IMR-90 (cell line): Measurements from ENCODE around the gene RNF38. TPM values are rescaled to one million over a fixed set of nuclear protein-coding genes. Genes with fewer than 3 reads are reported as not detected.

Experiments used
- ATAC-seq: fragments of 200-7000 bp; cut with Tn5 transposase; 2 replicates; pipeline ENCODE4 v1.9.1; 2020; ENCODE audit warnings: low read depth, mild to moderate bottlenecking, moderate library complexity
- BruUV-seq: library from RNA; stranded (reverse); fragments of 400-500 nt; replicated peaks from 2 replicates; lab custom pipeline; 2021; lab: Mats Ljungman, UMichigan
- CTCF ChIA-PET: fragments of 300-600 bp; formaldehyde crosslinking; extraction: SDS; loops from one replicate; lab custom pipeline; 2021; ENCODE audit warnings: antibody characterized with exemption; lab: Yijun Ruan, JAX
- POLR2A ChIA-PET: fragments of 300-600 bp; sonication (Branson Sonifier 250); formaldehyde crosslinking; loops from one replicate; lab custom pipeline; 2022; ENCODE audit warnings: antibody characterized with exemption; ENCODE audit not compliant: unreplicated experiment; lab: Charles Lee
- DNase-seq: peaks from one replicate; pipeline ENCODE4 v3.0.0; 2013
- H2AFZ ChIP-seq: replicated peaks from 2 replicates; pipeline ENCODE3; 2013; ENCODE audit warnings: low read length, mild to moderate bottlenecking; ENCODE audit not compliant: poor library complexity
- H2AK5ac ChIP-seq: 2 replicates; pipeline ENCODE4 v1.6.1; 2013; ENCODE audit warnings: low read depth, low read length, inconsistent platforms
- H2AK9ac ChIP-seq: replicated peaks from 2 replicates; pipeline ENCODE3; 2013; ENCODE audit warnings: mild to moderate bottlenecking, low read depth, low read length, moderate library complexity; ENCODE audit not compliant: poor library complexity
- H2BK120ac ChIP-seq: 2 replicates; pipeline ENCODE4 v1.6.1; 2013; ENCODE audit warnings: low read depth, low read length, inconsistent platforms
- H2BK15ac ChIP-seq: 3 replicates; pipeline ENCODE4 v1.6.1; 2013; ENCODE audit warnings: low read depth, low read length, inconsistent platforms
- H2BK20ac ChIP-seq: 2 replicates; pipeline ENCODE4 v1.6.1; 2013; ENCODE audit warnings: low read depth, mild to moderate bottlenecking, inconsistent platforms, low read length, moderate library complexity
- H2BK5ac ChIP-seq: 2 replicates; pipeline ENCODE4 v1.6.1; 2013; ENCODE audit warnings: mild to moderate bottlenecking, low read depth, low read length, inconsistent platforms; ENCODE audit not compliant: poor library complexity, severe bottlenecking
- H3K14ac ChIP-seq: replicated peaks from 2 replicates; pipeline ENCODE4 v1.6.1; 2013; ENCODE audit warnings: low read depth, low read length, inconsistent platforms
- H3K18ac ChIP-seq: 2 replicates; pipeline ENCODE4 v1.6.1; 2013; ENCODE audit warnings: low read depth, low read length, control low read depth
- H3K23ac ChIP-seq: 2 replicates; pipeline ENCODE4 v1.6.1; 2013; ENCODE audit warnings: low read depth, low read length, inconsistent platforms
- H3K27ac ChIP-seq: 2 replicates; pipeline ENCODE4 v1.5.1; 2013; ENCODE audit warnings: mild to moderate bottlenecking, control low read depth, low read length; ENCODE audit not compliant: insufficient read depth
- H3K27me3 ChIP-seq: 2 replicates; pipeline ENCODE4 v1.6.1; 2013; ENCODE audit warnings: low read length; ENCODE audit not compliant: control insufficient read depth, insufficient read depth
- H3K36me3 ChIP-seq: 2 replicates; pipeline ENCODE4 v1.6.1; 2013; ENCODE audit warnings: low read length, mixed read lengths; ENCODE audit not compliant: control insufficient read depth, insufficient read depth
- H3K4ac ChIP-seq: 2 replicates; pipeline ENCODE4 v1.6.1; 2013; ENCODE audit warnings: low read depth, low read length, inconsistent platforms
- H3K4me1 ChIP-seq: 2 replicates; pipeline ENCODE4 v1.6.1; 2013; ENCODE audit warnings: low read length, mixed read lengths; ENCODE audit not compliant: control insufficient read depth, insufficient read depth
- H3K4me2 ChIP-seq: 2 replicates; pipeline ENCODE4 v1.6.1; 2013; ENCODE audit warnings: low read depth, mild to moderate bottlenecking, control low read depth, low read length, moderate library complexity
- H3K4me3 ChIP-seq: 2 replicates; pipeline ENCODE4 v1.5.1; 2013; ENCODE audit warnings: low read depth, mild to moderate bottlenecking, control low read depth, low read length, moderate library complexity; ENCODE audit not compliant: insufficient read depth
- H3K56ac ChIP-seq: 2 replicates; pipeline ENCODE4 v1.6.1; 2013; ENCODE audit warnings: low read length, inconsistent platforms; ENCODE audit not compliant: insufficient read depth; ENCODE audit errors: extremely low read depth
- H3K79me1 ChIP-seq, 2 experiments: 2 replicates each; pipeline ENCODE4 v1.6.1; 2013; ENCODE audit warnings: low read length in 2 of 2, inconsistent platforms in 1 of 2, low read depth in 1 of 2
- H3K9ac ChIP-seq: 2 replicates; pipeline ENCODE4 v1.6.1; 2013; ENCODE audit warnings: low read depth, low read length, control low read depth
- H3K9me1 ChIP-seq: 2 replicates; pipeline ENCODE4 v1.6.1; 2013; ENCODE audit warnings: low read length, inconsistent platforms; ENCODE audit not compliant: insufficient read depth
- H3K9me3 ChIP-seq: 2 replicates; pipeline ENCODE4 v1.6.1; 2013; ENCODE audit warnings: low read length; ENCODE audit not compliant: control insufficient read depth, insufficient read depth
- H4K20me1 ChIP-seq: 2 replicates; pipeline ENCODE4 v1.6.1; 2013; ENCODE audit warnings: low read length, inconsistent platforms; ENCODE audit not compliant: insufficient read depth
- H4K5ac ChIP-seq: 2 replicates; pipeline ENCODE4 v1.6.1; 2013; ENCODE audit warnings: mild to moderate bottlenecking, low read depth, low read length, control low read depth
- H4K8ac ChIP-seq, 2 experiments: 2 replicates each; pipeline ENCODE4 v1.6.1; 2013; ENCODE audit warnings: low read depth in 2 of 2, low read length in 2 of 2, control low read depth in 1 of 2, inconsistent platforms in 1 of 2
- H4K91ac ChIP-seq: 2 replicates; pipeline ENCODE4 v1.6.1; 2013; ENCODE audit warnings: low read depth, low read length, inconsistent platforms; ENCODE audit not compliant: insufficient read depth
- BHLHE40 ChIP-seq: fragments of 150-350 bp; IDR thresholded peaks from 2 replicates; pipeline ENCODE4 v1.6.1; 2016; ENCODE audit warnings: mild to moderate bottlenecking, low read depth, low read length
- CEBPB ChIP-seq: IDR thresholded peaks from 2 replicates; pipeline ENCODE4 v1.6.1; 2012; ENCODE audit warnings: low read depth, low read length, improper control_type of control experiment
- CHD1 ChIP-seq: IDR thresholded peaks from 2 replicates; pipeline ENCODE4 v1.6.1; 2012; ENCODE audit warnings: low read depth, low read length, improper control_type of control experiment
- MAFK ChIP-seq: IDR thresholded peaks from 2 replicates; pipeline ENCODE4 v1.6.1; 2012; ENCODE audit warnings: low read depth, low read length, improper control_type of control experiment
- MXI1 ChIP-seq: IDR thresholded peaks from 2 replicates; pipeline ENCODE4 v1.6.1; 2012; ENCODE audit warnings: low read depth, mild to moderate bottlenecking, low read length, moderate library complexity, borderline replicate concordance
- SMC3 ChIP-seq: fragments of 150-350 bp; IDR thresholded peaks from 2 replicates; pipeline ENCODE4 v1.6.1; 2016; ENCODE audit warnings: low read depth, mild to moderate bottlenecking, antibody characterized with exemption, low read length, moderate library complexity
- dilution Hi-C: fragments of 300-500 bp; cut with HindIII; formaldehyde crosslinking; loops from one replicate; pipeline ENCODE4 v1.14.3; 2018; ENCODE audit warnings: low sequenced_read_pairs; ENCODE audit not compliant: unreplicated experiment
- in situ Hi-C: fragments of 300-500 bp; cut with MboI; formaldehyde crosslinking; loops from 3 replicates; pipeline ENCODE4 v1.14.3; 2019; ENCODE audit warnings: low sequenced_read_pairs, inconsistent platforms, mixed read lengths
- intact Hi-C: fragments of 100-400 bp; cut with micrococcal nuclease; formaldehyde crosslinking; loops from 2 replicates; pipeline ENCODE4 v1.10.0; 2022
- polyA plus RNA-seq, 3 experiments: library from polyadenylated mRNA; depleted of rRNA; stranded (reverse); fragments of >200 nt; gene quantifications; 2 replicates each; pipeline ENCODE4 v1.2.3, GENCODE V29; 2012; ENCODE audit warnings: low replicate concordance in 1 of 3
- total RNA-seq: library from RNA; depleted of rRNA; stranded (reverse); fragments of >200 nt; gene quantifications from 2 replicates; pipeline ENCODE4 v1.2.3, GENCODE V29; 2012

The RNF38 gene
- total and polyA plus RNA-seq, 2 of the 4 experiments (the other 2 are of a cell fraction): 8.8 to 11.2 TPM

DNA sequence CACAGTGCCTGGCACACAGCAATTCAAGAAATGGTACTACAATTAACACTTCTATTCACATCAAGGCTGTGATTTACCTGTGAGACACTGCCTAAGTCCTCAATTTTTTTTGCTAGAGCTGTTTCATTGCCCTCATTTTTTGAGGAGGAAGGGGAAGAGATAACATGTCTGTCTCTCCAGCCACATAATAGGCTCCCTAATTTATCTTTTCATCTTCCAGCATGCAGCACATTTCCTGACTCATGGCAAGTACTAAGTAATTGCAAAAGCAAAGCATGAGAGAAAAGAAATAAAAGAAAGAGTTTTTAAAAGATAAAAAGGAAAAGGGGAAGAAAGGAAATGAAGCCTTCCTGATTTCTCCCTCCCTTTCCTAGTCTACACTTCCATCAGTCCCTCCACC is 26.9 kb upstream of the RNF38 start:
- dilution Hi-C loops: no loop called here
- Histone ChIP-seq H3K4ac (no peak overlapping the region), H3K4me1 (peaks cover 2% of the 10 kb centered on the region; the same call in 1 of the 2 replicates), H3K56ac (no peak overlapping the region), H3K9me1 (peaks cover 5% of the 10 kb centered on the region), H3K27me3 (no peaks in the 10 kb centered on the region), H2BK5ac (no peak overlapping the region), H3K79me1 (peaks cover 16 to 43% of the 10 kb centered on the region in 2 experiments), H4K8ac (no peak overlapping the region), H2AK9ac (no peak overlapping the region), H3K9ac (no peak overlapping the region), H4K20me1 (peaks cover 8% of the 10 kb centered on the region; the same call in 1 of the 2 replicates), H3K36me3 (0 out of 2 replicates have a peak, but pooled peaks cover 1% of the 10 kb centered on the region), H3K4me3 (no peak overlapping the region), H2BK120ac (no peak overlapping the region), H4K91ac (no peak overlapping the region), H2BK20ac (no peak overlapping the region), H2AFZ (no peak overlapping the region), H3K9me3 (no peaks in the 10 kb centered on the region), H2AK5ac (no peak overlapping the region), H3K14ac (no peak overlapping the region), H3K23ac (no peak overlapping the region), H3K4me2 (no peak overlapping the region), H2BK15ac (no peak overlapping the region), H3K18ac (no peak overlapping the region), H3K27ac (no peak overlapping the region), H4K5ac (no peak overlapping the region)
- TF ChIP-seq MAFK (no peak), MXI1 (no peak), BHLHE40 (no peak), SMC3 (no peak), CEBPB (no peak), CHD1 (no peak)
- ATAC-seq: no peak
- POLR2A ChIA-PET: no interaction called here
- intact Hi-C loops: no loop called here
- no TSS peak for BruUV-seq
- DNase-seq: no peak
- CTCF ChIA-PET: interaction anchor here (1.4 kb wide), 1 partner anchor 9 kb away, joined by 4 read pairs; no protein-coding TSS in a partner anchor
- in situ Hi-C loops: no loop called here
